GM12872 (cell line): Measurements from ENCODE around the gene PCSK4.

ENCODE experiments used
- CTCF ChIP-seq: IDR thresholded peaks from 3 replicates; pipeline ENCODE4 v1.5.1; 2011; ENCODE audit warnings: low read depth, mild to moderate bottlenecking, low read length, moderate library complexity; ENCODE audit not compliant: insufficient read depth

Gene PCSK4

GRCh38 chr19:1438035-1438932 lies 51.9 kb downstream of the PCSK4 start, which contains the start of gene RPS15:
Gene RPS15, plus strand, starts transcription at chr19:1438396. Its CDS starts 30 bp downstream, at chr19:1438426.
- TF ChIP-seq CTCF = peak; percentile 94

- TF ChIP-seq CTCF = no peak
Observed at GRCh38 chr19:1437609-1438008, 52.5 kb downstream of the PCSK4 start.

- no peak for TF ChIP-seq CTCF
Observed at GRCh38 chr19:1435378-1435989, 54.7 kb downstream of the PCSK4 start.

GRCh38 chr19:1434577-1435060 lies 55.5 kb downstream of the PCSK4 start:
- TF ChIP-seq CTCF = no peak

GRCh38 chr19:1434040-1434366 lies 56.1 kb downstream of the PCSK4 start:
- no peak for TF ChIP-seq CTCF

- TF ChIP-seq CTCF = no peak
Observed at GRCh38 chr19:1433119-1434039, 56.8 kb downstream of the PCSK4 start.

GRCh38 chr19:1432507-1432887 lies 57.7 kb downstream of the PCSK4 start:
- no peak for TF ChIP-seq CTCF
